Measurements from ENCODE around the gene KATNB1.

KATNB1 gene

DNA sequence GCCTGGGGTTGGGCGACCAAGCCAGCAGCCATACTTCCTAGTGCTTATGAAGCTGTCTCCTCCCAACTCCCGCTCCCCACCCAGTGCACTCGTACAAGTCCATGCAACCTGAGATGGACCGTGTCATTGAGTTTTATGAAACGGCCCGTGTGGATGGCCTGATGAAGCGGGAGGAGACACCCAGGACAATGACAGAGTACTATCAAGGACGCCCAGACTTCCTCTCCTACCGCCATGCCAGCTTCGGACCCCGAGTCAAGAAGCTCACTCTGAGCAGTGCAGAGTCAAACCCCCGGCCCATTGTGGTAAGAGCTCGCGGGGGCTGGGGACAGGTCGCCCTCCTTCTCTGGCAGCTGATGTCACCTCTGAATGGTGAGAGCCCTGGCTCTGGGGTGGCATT, 11.0 kb upstream of the KATNB1 start:
- TF ChIP-seq POLR2AphosphoS5 (IDR thresholded peaks at IDR 0.05; ENCODE audit: low read depth, low read length) (no peak), TAF1 (IDR thresholded peaks at IDR 0.05; ENCODE audit: borderline replicate concordance, insufficient read depth, low read length) (no peak), SIN3A (IDR thresholded peaks at IDR 0.05; ENCODE audit: borderline replicate concordance, insufficient read depth, low read length) (no peak)

- TF ChIP-seq TAF1 (IDR thresholded peaks at IDR 0.05; ENCODE audit: borderline replicate concordance, insufficient read depth, low read length): no peak
- no peak for TF ChIP-seq SIN3A (IDR thresholded peaks at IDR 0.05; ENCODE audit: borderline replicate concordance, insufficient read depth, low read length)
- no peak for TF ChIP-seq POLR2AphosphoS5 (IDR thresholded peaks at IDR 0.05; ENCODE audit: low read depth, low read length)
These were observed 10.4 kb upstream of the KATNB1 start for GRCh38 chr16:57725151-57725550.

- TF ChIP-seq FOXP2 (optimal IDR thresholded peaks at IDR 0.05; ENCODE audit: borderline replicate concordance, extremely low read depth, extremely low read length, insufficient read depth): no peak
- no peak for TF ChIP-seq SIN3A (IDR thresholded peaks at IDR 0.05; ENCODE audit: borderline replicate concordance, insufficient read depth, low read length)
- no peak for TF ChIP-seq POLR2AphosphoS5 (IDR thresholded peaks at IDR 0.05; ENCODE audit: low read depth, low read length)
- no peak for TF ChIP-seq TAF1 (IDR thresholded peaks at IDR 0.05; ENCODE audit: borderline replicate concordance, insufficient read depth, low read length)
- TF ChIP-seq, protein P1, sequence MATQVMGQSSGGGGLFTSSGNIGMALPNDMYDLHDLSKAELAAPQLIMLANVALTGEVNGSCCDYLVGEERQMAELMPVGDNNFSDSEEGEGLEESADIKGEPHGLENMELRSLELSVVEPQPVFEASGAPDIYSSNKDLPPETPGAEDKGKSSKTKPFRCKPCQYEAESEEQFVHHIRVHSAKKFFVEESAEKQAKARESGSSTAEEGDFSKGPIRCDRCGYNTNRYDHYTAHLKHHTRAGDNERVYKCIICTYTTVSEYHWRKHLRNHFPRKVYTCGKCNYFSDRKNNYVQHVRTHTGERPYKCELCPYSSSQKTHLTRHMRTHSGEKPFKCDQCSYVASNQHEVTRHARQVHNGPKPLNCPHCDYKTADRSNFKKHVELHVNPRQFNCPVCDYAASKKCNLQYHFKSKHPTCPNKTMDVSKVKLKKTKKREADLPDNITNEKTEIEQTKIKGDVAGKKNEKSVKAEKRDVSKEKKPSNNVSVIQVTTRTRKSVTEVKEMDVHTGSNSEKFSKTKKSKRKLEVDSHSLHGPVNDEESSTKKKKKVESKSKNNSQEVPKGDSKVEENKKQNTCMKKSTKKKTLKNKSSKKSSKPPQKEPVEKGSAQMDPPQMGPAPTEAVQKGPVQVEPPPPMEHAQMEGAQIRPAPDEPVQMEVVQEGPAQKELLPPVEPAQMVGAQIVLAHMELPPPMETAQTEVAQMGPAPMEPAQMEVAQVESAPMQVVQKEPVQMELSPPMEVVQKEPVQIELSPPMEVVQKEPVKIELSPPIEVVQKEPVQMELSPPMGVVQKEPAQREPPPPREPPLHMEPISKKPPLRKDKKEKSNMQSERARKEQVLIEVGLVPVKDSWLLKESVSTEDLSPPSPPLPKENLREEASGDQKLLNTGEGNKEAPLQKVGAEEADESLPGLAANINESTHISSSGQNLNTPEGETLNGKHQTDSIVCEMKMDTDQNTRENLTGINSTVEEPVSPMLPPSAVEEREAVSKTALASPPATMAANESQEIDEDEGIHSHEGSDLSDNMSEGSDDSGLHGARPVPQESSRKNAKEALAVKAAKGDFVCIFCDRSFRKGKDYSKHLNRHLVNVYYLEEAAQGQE (IDR thresholded peaks at IDR 0.05; ENCODE audit: insufficient read depth in 1 of 2, low read depth in 2 of 2, low read length in 2 of 2): no peak
These were observed 10.0 kb upstream of the KATNB1 start for GRCh38 chr16:57725554-57725953.

- no peak for TF ChIP-seq TAF1 (IDR thresholded peaks at IDR 0.05; ENCODE audit: borderline replicate concordance, insufficient read depth, low read length)
- no peak for TF ChIP-seq POLR2AphosphoS5 (IDR thresholded peaks at IDR 0.05; ENCODE audit: low read depth, low read length)
- TF ChIP-seq, protein P1 (IDR thresholded peaks at IDR 0.05; ENCODE audit: insufficient read depth in 1 of 2, low read depth in 2 of 2, low read length in 2 of 2): no peak
- TF ChIP-seq SIN3A (IDR thresholded peaks at IDR 0.05; ENCODE audit: borderline replicate concordance, insufficient read depth, low read length): no peak
- no peak for TF ChIP-seq FOXP2 (optimal IDR thresholded peaks at IDR 0.05; ENCODE audit: borderline replicate concordance, extremely low read depth, extremely low read length, insufficient read depth)
These were observed 9.6 kb upstream of the KATNB1 start for GRCh38 chr16:57725976-57726375.

DNA sequence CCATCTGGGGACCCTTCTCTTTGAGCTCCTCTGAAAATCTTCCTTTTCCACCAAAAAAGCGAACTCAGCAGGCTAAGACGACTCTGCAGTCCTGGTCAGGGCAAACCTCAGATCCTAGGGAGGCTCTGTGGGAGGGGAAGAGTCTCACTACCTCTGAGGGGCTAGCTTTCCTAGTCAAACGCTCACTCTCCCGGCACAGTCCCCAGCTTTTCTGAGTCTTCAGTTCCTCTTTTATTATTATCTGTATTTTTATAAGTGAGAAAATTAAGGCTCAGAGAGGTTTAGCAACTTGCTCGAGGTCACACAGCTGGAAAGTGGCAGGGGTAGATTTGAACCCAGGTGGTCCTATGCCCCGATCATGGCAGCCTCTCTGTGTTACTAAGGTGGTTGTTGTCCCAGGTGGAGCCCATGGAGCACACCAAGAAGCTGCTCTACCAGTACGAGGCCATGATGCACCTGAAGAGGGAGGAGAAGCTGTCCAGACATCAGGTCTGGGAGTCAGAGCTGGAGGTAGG, 9.1 kb upstream of the KATNB1 start:
- TF ChIP-seq SIN3A (IDR thresholded peaks at IDR 0.05; ENCODE audit: borderline replicate concordance, insufficient read depth, low read length) (no peak), FOXP2 (optimal IDR thresholded peaks at IDR 0.05; ENCODE audit: borderline replicate concordance, extremely low read depth, extremely low read length, insufficient read depth) (no peak), TAF1 (IDR thresholded peaks at IDR 0.05; ENCODE audit: borderline replicate concordance, insufficient read depth, low read length) (no peak), POLR2AphosphoS5 (IDR thresholded peaks at IDR 0.05; ENCODE audit: low read depth, low read length) (no peak)
- TF ChIP-seq, protein P1 (IDR thresholded peaks at IDR 0.05; ENCODE audit: insufficient read depth in 1 of 2, low read depth in 2 of 2, low read length in 2 of 2): no peak

DNA sequence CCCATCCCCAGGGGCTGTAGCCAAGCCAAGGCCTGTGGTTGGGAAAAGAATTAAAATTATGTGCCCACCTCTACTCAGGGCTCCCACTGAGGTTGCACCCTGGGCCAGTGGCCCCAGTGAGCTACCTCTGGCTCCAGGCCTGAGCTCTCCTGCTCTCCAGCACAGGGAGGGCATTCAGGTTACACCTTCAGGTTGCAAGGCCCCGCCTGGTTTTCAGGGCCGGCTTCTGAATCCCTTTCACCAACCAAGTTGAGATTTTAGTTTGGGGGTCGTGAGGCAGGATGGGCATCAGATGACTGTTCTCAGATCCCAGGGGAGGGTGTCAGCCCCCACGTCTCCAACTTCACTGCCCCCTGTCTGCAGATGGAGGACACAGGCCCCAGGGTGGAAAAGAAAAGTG, 8.0 kb upstream of the KATNB1 start:
- TF ChIP-seq POLR2AphosphoS5 (IDR thresholded peaks at IDR 0.05; ENCODE audit: low read depth, low read length): no peak
- no peak for TF ChIP-seq TAF1 (IDR thresholded peaks at IDR 0.05; ENCODE audit: borderline replicate concordance, insufficient read depth, low read length)
- TF ChIP-seq SIN3A (IDR thresholded peaks at IDR 0.05; ENCODE audit: borderline replicate concordance, insufficient read depth, low read length): no peak

Data from PFSK-1 (cell line).